GM19397 (cell line): Measurements from ENCODE around the gene PRPS1L1.

Source experiments
- ATAC-seq: cut with Tn5 transposase; IDR thresholded peaks from one replicate; pipeline ENCODE4 v1.9.1; 2021; ENCODE audit warnings: mild to moderate bottlenecking, moderate library complexity; ENCODE audit not compliant: unreplicated experiment

PRPS1L1 gene

GRCh38 chr7:18016547-18017444 lies 10.8 kb downstream of the PRPS1L1 start:
- ATAC-seq = no peak

- no peak for ATAC-seq
Observed at GRCh38 chr7:18013936-18014335, 13.7 kb downstream of the PRPS1L1 start.

- no peak for ATAC-seq
Observed at GRCh38 chr7:18004372-18004771, 23.3 kb downstream of the PRPS1L1 start.

GRCh38 chr7:18003286-18003994 lies 24.2 kb downstream of the PRPS1L1 start:
- ATAC-seq = no peak

- no peak for ATAC-seq
Observed at GRCh38 chr7:17998692-17999091, 29.0 kb downstream of the PRPS1L1 start.

GRCh38 chr7:17996442-17997223 lies 31.0 kb downstream of the PRPS1L1 start:
- ATAC-seq = no peak

GRCh38 chr7:17996040-17996439 lies 31.6 kb downstream of the PRPS1L1 start:
- no peak for ATAC-seq

GRCh38 chr7:17994079-17994850 lies 33.4 kb downstream of the PRPS1L1 start:
- no peak for ATAC-seq

GRCh38 chr7:17991866-17992648 lies 35.6 kb downstream of the PRPS1L1 start:
- ATAC-seq = no peak

- no peak for ATAC-seq
Observed at GRCh38 chr7:17990761-17991160, 36.9 kb downstream of the PRPS1L1 start.

GRCh38 chr7:17989546-17989945 lies 38.1 kb downstream of the PRPS1L1 start:
- ATAC-seq = no peak

GRCh38 chr7:17988858-17989257 lies 38.8 kb downstream of the PRPS1L1 start:
- ATAC-seq = no peak

- no peak for ATAC-seq
Observed at GRCh38 chr7:17988141-17988540, 39.5 kb downstream of the PRPS1L1 start.

GRCh38 chr7:17986851-17987250 lies 40.8 kb downstream of the PRPS1L1 start:
- ATAC-seq = no peak

GRCh38 chr7:17985473-17986239 lies 42.0 kb downstream of the PRPS1L1 start:
- ATAC-seq = no peak

- no peak for ATAC-seq
Observed at GRCh38 chr7:17984288-17984687, 43.4 kb downstream of the PRPS1L1 start.

- ATAC-seq = no peak
Observed at GRCh38 chr7:17983221-17984062, 44.2 kb downstream of the PRPS1L1 start.

- ATAC-seq = no peak
Observed at GRCh38 chr7:17976952-17977351, 50.7 kb downstream of the PRPS1L1 start.
